K562 (cell line): ENCODE data around the gene TMEM158. TPM values are rescaled to one million over a fixed set of nuclear protein-coding genes. Genes with fewer than 3 reads are reported as not detected.

Source experiments
- ETV1 ChIP-seq: fragments of 450-650 bp; conservative IDR thresholded peaks from 2 replicates; pipeline ENCODE4 v1.6.1; 2016; ENCODE audit warnings: missing genetic modification characterization, control low read depth, low read depth, missing compliant biosample characterization
- HDAC2 ChIP-seq: fragments of 450-650 bp; IDR thresholded peaks from 2 replicates; pipeline ENCODE4 v1.6.1; 2016; ENCODE audit warnings: mild to moderate bottlenecking
- KDM5B ChIP-seq: fragments of 200-600 bp; sonication (generic); IDR thresholded peaks from 2 replicates; pipeline ENCODE4 v1.6.1; 2012; ENCODE audit warnings: low read depth, mild to moderate bottlenecking, moderate library complexity, low read length, control low read depth, inconsistent platforms; ENCODE audit not compliant: insufficient replicate concordance
- KLF1 ChIP-seq: fragments of 450-650 bp; IDR thresholded peaks from 2 replicates; pipeline ENCODE4 v1.6.1; 2016; ENCODE audit warnings: missing genetic modification characterization, missing compliant biosample characterization
- MAZ ChIP-seq, 2 experiments: fragments of 450-650 bp in 1 of 2; sonication (generic) in 1 of 2; formaldehyde crosslinking; IDR thresholded peaks in 1 of 2; conservative IDR thresholded peaks in 1 of 2; 2 replicates each; pipeline versions ENCODE4 v1.4.0 to v1.5.0; 2020; ENCODE audit warnings: mild to moderate bottlenecking in 1 of 2, missing genetic modification reagents in 1 of 2
- NR2C2 ChIP-seq, 2 experiments: fragments of 200-800 bp in 1 of 2; sonication (Bioruptor generic) in 1 of 2; sonication (generic) in 1 of 2; formaldehyde crosslinking in 1 of 2; IDR thresholded peaks; 2 replicates each; pipeline versions ENCODE4 v1.6.1 to v1.8.0; 2016 to 2022; ENCODE audit warnings: mild to moderate bottlenecking in 1 of 2, missing compliant biosample characterization in 1 of 2, missing genetic modification characterization in 1 of 2, missing genetic modification reagents in 1 of 2
- PHF8 ChIP-seq: fragments of 200-600 bp; sonication (generic); IDR thresholded peaks from 2 replicates; pipeline ENCODE4 v1.6.1; 2012; ENCODE audit warnings: mixed run types, mild to moderate bottlenecking, inconsistent platforms, low read length, moderate library complexity, borderline replicate concordance
- POLR2G ChIP-seq: fragments of 200-400 bp; formaldehyde crosslinking; IDR thresholded peaks from 2 replicates; pipeline ENCODE4 v1.6.1; 2017; ENCODE audit warnings: low read depth, mild to moderate bottlenecking, antibody characterized with exemption, low read length, moderate library complexity
- RBM34 ChIP-seq: fragments of 200-400 bp; formaldehyde crosslinking; IDR thresholded peaks from 2 replicates; pipeline ENCODE4 v1.6.1; 2018; ENCODE audit warnings: low read length, borderline replicate concordance; ENCODE audit not compliant: insufficient read depth
- REST ChIP-seq, 2 experiments: fragments of 450-650 bp; formaldehyde crosslinking in 1 of 2; IDR thresholded peaks; 2 replicates each; pipeline versions ENCODE4 v1.4.0 to v1.6.1; 2014 to 2020; ENCODE audit warnings: mild to moderate bottlenecking in 2 of 2, borderline replicate concordance in 1 of 2, low read depth in 1 of 2
- XRCC4 ChIP-seq: IDR thresholded peaks from one replicate; pipeline ENCODE4 v1.6.1; 2011; ENCODE audit not compliant: insufficient read depth, insufficient read length; ENCODE audit errors: extremely low read depth
- ZBTB9 ChIP-seq: fragments of 450-650 bp; formaldehyde crosslinking; IDR thresholded peaks from 2 replicates; pipeline ENCODE4 v1.4.0; 2020; ENCODE audit warnings: mild to moderate bottlenecking, moderate library complexity
- ZZZ3 ChIP-seq: fragments of 450-650 bp; IDR thresholded peaks from 2 replicates; pipeline ENCODE4 v1.6.1; 2016; ENCODE audit warnings: antibody characterized with exemption, mild to moderate bottlenecking, moderate library complexity
- polyA plus RNA-seq, 8 experiments: library from polyadenylated mRNA; depleted of rRNA in 4 of 8; stranded (reverse) in 5 of 8; unstranded in 3 of 8; fragments of >200 nt; fragmentation: Nextera tagmentation in 2 of 8; fragmentation: Illumina TruSeq in 1 of 8; extraction: Ambion mirVana in 2 of 8; extraction: Trizol in 1 of 8; gene quantifications; 2 replicates each; pipeline versions ENCODE4 v1.2.1 to v1.2.3, GENCODE V29; 2011 to 2014; ENCODE audit warnings: inconsistent platforms in 1 of 8, missing spikeins in 1 of 8
- total RNA-seq, 7 experiments: library from RNA; depleted of rRNA in 6 of 7; stranded (reverse); fragments of >200 nt in 6 of 7; fragmentation: Illumina TruSeq in 2 of 7; extraction: Trizol in 2 of 7; gene quantifications; 2 replicates each; pipeline versions ENCODE4 v1.2.1 to v1.2.3, GENCODE V29; 2011 to 2021; ENCODE audit warnings: low replicate concordance in 1 of 7

TMEM158 gene
- total and polyA plus RNA-seq, 9 of the 15 experiments (the other 6 are each of a cell fraction or from before 2014, with no cell fraction given), result 2.2 to 46.5 (median 8.4) TPM

- TF ChIP-seq ETV1 (tag) (no peak), RBM34 (no peak), KLF1 (0 out of 2 replicates have a peak, but pooled peaks have one; percentile 51), ZBTB9 (CRISPR knock-in tag) (peak; percentile 77; the same call in 1 of the 2 replicates), ZZZ3 (no peak), REST (IDR thresholded peaks at IDR 0.05; ENCODE audit: borderline replicate concordance) (peak; percentile 89), REST (CRISPR knock-in tag; IDR thresholded peaks at IDR 0.05; ENCODE audit: low read depth) (peak; percentile 44; the same call in 1 of the 2 replicates), XRCC4 (no peak), PHF8 (peak; percentile 25; the same call in 1 of the 2 replicates), NR2C2 (CRISPR knock-in tag; IDR thresholded peaks at IDR 0.05) (peak; percentile 63), NR2C2 (tag; IDR thresholded peaks at IDR 0.05) (0 out of 2 replicates have a peak, but pooled peaks have one; percentile 17), POLR2G (peak; percentile 77), MAZ (CRISPR knock-in tag; conservative IDR thresholded peaks at IDR 0.05 in 1 of 2, IDR thresholded peaks at IDR 0.05 in 1 of 2) (peak; percentile 8 to 74; a peak in 3 of 4 replicates), KDM5B (peak; percentile 43), HDAC2 (no peak)
Observed at GRCh38 chr3:45224824-45225464, 1.1 kb downstream of the TMEM158 start (continued).
